Keratinocyte (primary cell): ENCODE measurements around the gene DDX51.

Experiments used
- CTCF ChIP-seq, 3 experiments: IDR thresholded peaks in 1 of 3; conservative IDR thresholded peaks in 1 of 3; optimal IDR thresholded peaks in 1 of 3; 2 replicates in 2 of 3; 3 replicates in 1 of 3; pipeline versions ENCODE3 to v1.5.1; 2011; ENCODE audit warnings: low read length in 3 of 3, mild to moderate bottlenecking in 3 of 3, moderate library complexity in 2 of 3, control low read depth in 1 of 3, inconsistent platforms in 1 of 3; ENCODE audit not compliant: insufficient read depth in 2 of 3; ENCODE audit errors: extremely low read depth in 1 of 3
- EZH2 ChIP-seq: IDR thresholded peaks from one replicate; pipeline ENCODE4 v1.6.1; 2012; ENCODE audit warnings: inconsistent platforms, mild to moderate bottlenecking, low read length, moderate library complexity

GRCh38 chr12:132152411-132152821 lies 8.3 kb upstream of the DDX51 start:
- TF ChIP-seq CTCF (optimal IDR thresholded peaks at IDR 0.05 in 1 of 3, IDR thresholded peaks at IDR 0.05 in 1 of 3, conservative IDR thresholded peaks at IDR 0.05 in 1 of 3; ENCODE audit: extremely low read depth in 1 of 3, insufficient read depth in 2 of 3, low read length in 3 of 3) = no peak
- TF ChIP-seq EZH2 = no peak
